Activated CD8-positive, alpha-beta memory T cell treated with anti-CD3 and anti-CD28 coated beads, Interleukin-2, amount 10 ng/mL, durations not matched to agents 7 days and 5 days (primary cell): ENCODE results near the gene SMARCAL1. TPM values are rescaled to one million over a fixed set of nuclear protein-coding genes. Genes with fewer than 3 reads are reported as not detected.

Experiments
- ATAC-seq: fragments of 150-1000 bp; cut with Tn5 transposase; one replicate; pipeline ENCODE4 v1.10.0; 2021; ENCODE audit warnings: moderate library complexity
- CTCF ChIA-PET: fragments of 350-600 bp; sonication (Branson Sonifier 250); formaldehyde crosslinking; loops from one replicate; lab custom pipeline; 2021; ENCODE audit warnings: antibody characterized with exemption; lab: Charles Lee
- DNase-seq: peaks from one replicate; pipeline ENCODE4 v3.0.0-alpha.2; 2020
- H3K27ac Mint-ChIP-seq: one replicate; pipeline ENCODE4 v1.8.0; 2021; ENCODE audit warnings: mild to moderate bottlenecking, mixed read lengths
- H3K27me3 Mint-ChIP-seq: one replicate; pipeline ENCODE4 v1.8.0; 2021; ENCODE audit warnings: mixed read lengths
- H3K36me3 Mint-ChIP-seq: one replicate; pipeline ENCODE4 v1.8.0; 2021; ENCODE audit warnings: mild to moderate bottlenecking, mixed read lengths
- H3K4me1 Mint-ChIP-seq: one replicate; pipeline ENCODE4 v1.8.0; 2021; ENCODE audit warnings: mixed read lengths
- H3K4me3 Mint-ChIP-seq: one replicate; pipeline ENCODE4 v1.8.0; 2021; ENCODE audit warnings: mild to moderate bottlenecking, moderate library complexity, mixed read lengths
- H3K9me3 Mint-ChIP-seq: one replicate; pipeline ENCODE4 v1.8.0; 2022; ENCODE audit warnings: low read depth, mixed read lengths
- total RNA-seq, 2 experiments: library from RNA; stranded (reverse); gene quantifications; one replicate each; pipeline ENCODE4 v1.2.3, GENCODE V29; 2021

Gene SMARCAL1
- total RNA-seq, 2 experiments from 2014 or later: 29.6 to 30.7 TPM

- Mint-ChIP-seq H3K27ac (no peak overlapping the region), H3K9me3 (no peaks in the 10 kb centered on the region), H3K27me3 (no peaks in the 10 kb centered on the region), H3K4me3 (no peak overlapping the region), H3K4me1 (peaks cover 14% of the 10 kb centered on the region), H3K36me3 (peaks cover 44% of the 10 kb centered on the region)
- DNase-seq: no peak
- CTCF ChIA-PET: no interaction called here
- no peak for ATAC-seq
These were observed 65.9 kb downstream of the SMARCAL1 start for GRCh38 chr2:216478151-216478550.

GRCh38 chr2:216478791-216479190, 66.5 kb downstream of the SMARCAL1 start:
- Mint-ChIP-seq H3K4me3 (no peak overlapping the region), H3K27me3 (no peaks in the 10 kb centered on the region), H3K36me3 (peaks cover 44% of the 10 kb centered on the region), H3K4me1 (peaks cover 14% of the 10 kb centered on the region), H3K27ac (no peak overlapping the region), H3K9me3 (no peaks in the 10 kb centered on the region)
- ATAC-seq: no peak
- no peak for DNase-seq
- CTCF ChIA-PET: no interaction called here

GRCh38 chr2:216480221-216480620, 67.9 kb downstream of the SMARCAL1 start:
- Mint-ChIP-seq H3K4me1 (peaks cover 7% of the 10 kb centered on the region), H3K9me3 (no peaks in the 10 kb centered on the region), H3K27ac (no peak overlapping the region), H3K27me3 (no peaks in the 10 kb centered on the region), H3K36me3 (peaks cover 42% of the 10 kb centered on the region), H3K4me3 (no peak overlapping the region)
- ATAC-seq (no peak), DNase-seq (no peak)
- CTCF ChIA-PET: no interaction called here

- Mint-ChIP-seq H3K27me3 (no peaks in the 10 kb centered on the region), H3K36me3 (peaks cover 26% of the 10 kb centered on the region)
These were observed 70.4 kb downstream of the SMARCAL1 start for GRCh38 chr2:216482640-216483039.

GRCh38 chr2:216485237-216485636, 73.0 kb downstream of the SMARCAL1 start:
- no peaks in the 10 kb centered on the region for H3K9me3 Mint-ChIP-seq
- no peak overlapping the region for H3K27ac Mint-ChIP-seq
- CTCF ChIA-PET: interaction anchor here (0.6 kb wide), 1 partner anchor 23 kb away, joined by 3 read pairs; no protein-coding TSS in a partner anchor
- H3K36me3 Mint-ChIP-seq: peaks cover 13% of the 10 kb centered on the region
- H3K27me3 Mint-ChIP-seq: no peaks in the 10 kb centered on the region
- DNase-seq (no peak), ATAC-seq (peak; percentile 16)
- H3K4me3 Mint-ChIP-seq: no peak overlapping the region
- H3K4me1 Mint-ChIP-seq: peaks cover 3% of the 10 kb centered on the region

More at GRCh38 chr2:216482640-216483039, 70.4 kb downstream of the SMARCAL1 start:
- no peak overlapping the region for H3K27ac Mint-ChIP-seq
- ATAC-seq (no peak), DNase-seq (no peak)
- CTCF ChIA-PET: no interaction called here
- H3K4me3 Mint-ChIP-seq: no peak overlapping the region
- H3K9me3 Mint-ChIP-seq: no peaks in the 10 kb centered on the region
- no peaks in the 10 kb centered on the region for H3K4me1 Mint-ChIP-seq

- CTCF ChIA-PET: interaction anchor here (0.6 kb wide), 1 partner anchor 23 kb away, joined by 3 read pairs; no protein-coding TSS in a partner anchor
- Mint-ChIP-seq H3K36me3 (peaks cover 13% of the 10 kb centered on the region), H3K27ac (no peak overlapping the region), H3K4me1 (peaks cover 3% of the 10 kb centered on the region), H3K4me3 (no peak overlapping the region), H3K9me3 (no peaks in the 10 kb centered on the region), H3K27me3 (no peaks in the 10 kb centered on the region)
- no peak for DNase-seq
- no peak for ATAC-seq
These were observed 73.5 kb downstream of the SMARCAL1 start for GRCh38 chr2:216485745-216486144.

- Mint-ChIP-seq H3K9me3 (no peaks in the 10 kb centered on the region), H3K4me1 (peaks cover 3% of the 10 kb centered on the region), H3K4me3 (no peak overlapping the region), H3K27ac (no peak overlapping the region), H3K27me3 (no peaks in the 10 kb centered on the region), H3K36me3 (peaks cover 11% of the 10 kb centered on the region)
- CTCF ChIA-PET: no interaction called here
- DNase-seq (no peak), ATAC-seq (no peak)
These were observed 74.0 kb downstream of the SMARCAL1 start for GRCh38 chr2:216486271-216486670.

GRCh38 chr2:216486708-216487107, 74.4 kb downstream of the SMARCAL1 start:
- no peak overlapping the region for H3K27ac Mint-ChIP-seq
- CTCF ChIA-PET: no interaction called here
- no peak overlapping the region for H3K4me3 Mint-ChIP-seq
- H3K36me3 Mint-ChIP-seq: peaks cover 9% of the 10 kb centered on the region
- no peak for ATAC-seq
- H3K9me3 Mint-ChIP-seq: no peaks in the 10 kb centered on the region
- peaks cover 3% of the 10 kb centered on the region for H3K4me1 Mint-ChIP-seq
- DNase-seq: no peak
- H3K27me3 Mint-ChIP-seq: no peaks in the 10 kb centered on the region

GRCh38 chr2:216490061-216490460, 77.8 kb downstream of the SMARCAL1 start:
- CTCF ChIA-PET: no interaction called here
- H3K27ac Mint-ChIP-seq: no peak overlapping the region

GRCh38 chr2:216491793-216492596, 79.7 kb downstream of the SMARCAL1 start:
- DNase-seq (no peak), ATAC-seq (no peak)
- H3K9me3 Mint-ChIP-seq: no peaks in the 10 kb centered on the region
- H3K4me1 Mint-ChIP-seq: peaks cover 19% of the 10 kb centered on the region
- H3K4me3 Mint-ChIP-seq: no peak overlapping the region
- CTCF ChIA-PET: interaction anchor here (1.7 kb wide), 1 partner anchor 25 kb away, joined by 4 read pairs; no protein-coding TSS in a partner anchor
- no peak overlapping the region for H3K27ac Mint-ChIP-seq
- peaks cover 4% of the 10 kb centered on the region for H3K36me3 Mint-ChIP-seq
- no peaks in the 10 kb centered on the region for H3K27me3 Mint-ChIP-seq

More at GRCh38 chr2:216490061-216490460, 77.8 kb downstream of the SMARCAL1 start:
- H3K4me1 Mint-ChIP-seq: peaks cover 3% of the 10 kb centered on the region
- ATAC-seq (no peak), DNase-seq (no peak)
- H3K36me3 Mint-ChIP-seq: no peaks in the 10 kb centered on the region
- no peaks in the 10 kb centered on the region for H3K9me3 Mint-ChIP-seq
- H3K27me3 Mint-ChIP-seq: no peaks in the 10 kb centered on the region
- no peak overlapping the region for H3K4me3 Mint-ChIP-seq

GRCh38 chr2:216492597-216493333, 80.5 kb downstream of the SMARCAL1 start:
- Mint-ChIP-seq H3K27me3 (no peaks in the 10 kb centered on the region), H3K36me3 (peaks cover 4% of the 10 kb centered on the region), H3K27ac (no peak overlapping the region), H3K9me3 (no peaks in the 10 kb centered on the region), H3K4me1 (peaks cover 26% of the 10 kb centered on the region), H3K4me3 (no peak overlapping the region)
- no peak for DNase-seq
- CTCF ChIA-PET: no interaction called here
- ATAC-seq: no peak

- Mint-ChIP-seq H3K27ac (no peak overlapping the region), H3K4me1 (peaks cover 30% of the 10 kb centered on the region), H3K36me3 (peaks cover 5% of the 10 kb centered on the region), H3K27me3 (no peaks in the 10 kb centered on the region), H3K4me3 (no peak overlapping the region), H3K9me3 (no peaks in the 10 kb centered on the region)
- ATAC-seq (no peak), DNase-seq (no peak)
- CTCF ChIA-PET: no interaction called here
These were observed 81.0 kb downstream of the SMARCAL1 start for GRCh38 chr2:216493334-216493685.

- Mint-ChIP-seq H3K4me1 (peaks cover 40% of the 10 kb centered on the region), H3K27me3 (no peaks in the 10 kb centered on the region), H3K27ac (no peak overlapping the region), H3K9me3 (no peaks in the 10 kb centered on the region), H3K36me3 (peaks cover 28% of the 10 kb centered on the region), H3K4me3 (no peak overlapping the region)
- DNase-seq (no peak), ATAC-seq (no peak)
- CTCF ChIA-PET: no interaction called here
These were observed 83.4 kb downstream of the SMARCAL1 start for GRCh38 chr2:216495656-216496055.
